ENCODE measurements around the gene PKMYT1.
A peak's percentile ranks its signal among the peaks of the same experiment; 100 is the strongest.

DNA sequence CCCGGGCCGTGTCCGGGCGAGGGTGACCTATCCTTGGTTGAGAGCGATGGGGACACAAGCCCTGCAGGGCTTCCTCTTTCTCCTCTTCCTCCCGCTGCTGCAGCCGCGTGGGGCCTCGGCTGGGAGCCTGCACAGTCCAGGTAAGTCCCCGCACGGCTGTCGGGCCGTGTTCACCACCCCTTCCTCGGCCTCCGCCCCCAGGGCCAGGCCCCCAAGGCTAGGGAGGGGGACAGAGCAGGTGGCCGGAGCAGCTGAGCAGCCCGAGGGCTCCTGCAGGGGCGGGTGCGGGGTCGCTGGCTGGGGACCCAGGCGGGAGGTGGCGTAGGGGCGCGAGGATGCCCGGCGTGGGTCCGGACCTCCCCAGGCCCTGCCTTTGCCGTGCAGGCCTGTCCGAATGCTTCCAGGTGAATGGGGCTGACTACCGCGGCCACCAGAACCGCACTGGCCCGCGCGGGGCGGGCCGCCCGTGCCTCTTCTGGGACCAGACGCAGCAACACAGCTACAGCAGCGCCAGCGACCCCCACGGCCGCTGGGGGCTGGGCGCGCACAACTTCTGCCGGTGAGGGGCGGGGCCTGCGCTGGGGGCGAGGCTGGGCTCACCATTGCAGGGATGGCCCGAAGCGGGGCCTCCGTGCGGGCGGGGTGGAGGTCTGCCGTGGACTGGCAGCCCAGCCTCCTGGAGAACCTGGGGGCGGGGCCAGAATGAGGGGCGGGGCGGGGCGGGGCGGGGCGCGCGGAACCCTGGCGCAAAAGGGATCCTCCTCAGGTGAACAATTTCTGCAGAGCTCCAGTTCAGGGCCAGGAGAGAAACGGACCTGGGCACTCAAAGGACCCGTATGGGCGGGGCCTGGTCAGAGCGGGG, 15.5 kb downstream of the PKMYT1 start:
- TF ChIP-seq, protein P1, sequence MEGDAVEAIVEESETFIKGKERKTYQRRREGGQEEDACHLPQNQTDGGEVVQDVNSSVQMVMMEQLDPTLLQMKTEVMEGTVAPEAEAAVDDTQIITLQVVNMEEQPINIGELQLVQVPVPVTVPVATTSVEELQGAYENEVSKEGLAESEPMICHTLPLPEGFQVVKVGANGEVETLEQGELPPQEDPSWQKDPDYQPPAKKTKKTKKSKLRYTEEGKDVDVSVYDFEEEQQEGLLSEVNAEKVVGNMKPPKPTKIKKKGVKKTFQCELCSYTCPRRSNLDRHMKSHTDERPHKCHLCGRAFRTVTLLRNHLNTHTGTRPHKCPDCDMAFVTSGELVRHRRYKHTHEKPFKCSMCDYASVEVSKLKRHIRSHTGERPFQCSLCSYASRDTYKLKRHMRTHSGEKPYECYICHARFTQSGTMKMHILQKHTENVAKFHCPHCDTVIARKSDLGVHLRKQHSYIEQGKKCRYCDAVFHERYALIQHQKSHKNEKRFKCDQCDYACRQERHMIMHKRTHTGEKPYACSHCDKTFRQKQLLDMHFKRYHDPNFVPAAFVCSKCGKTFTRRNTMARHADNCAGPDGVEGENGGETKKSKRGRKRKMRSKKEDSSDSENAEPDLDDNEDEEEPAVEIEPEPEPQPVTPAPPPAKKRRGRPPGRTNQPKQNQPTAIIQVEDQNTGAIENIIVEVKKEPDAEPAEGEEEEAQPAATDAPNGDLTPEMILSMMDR (conservative IDR thresholded peaks at IDR 0.05; ENCODE audit: low read length), result 0 out of 2 replicates have a peak, but pooled peaks have one; percentile 0
- TF ChIP-seq EZH2phosphoT487 (IDR thresholded peaks at IDR 0.05; ENCODE audit: borderline replicate concordance, low read depth, low read length), result peak; percentile 5; the same call in 1 of the 2 replicates
